DMS 273 treated with DMSO at 0.1 percent for 48 hours (cell line): ENCODE data around the gene ELN.
"Not testable (repeated sequence)": the region's sequence is repeated elsewhere in the genome, so short reads cannot be mapped to it uniquely, and the experiment has no call there.

Experiments
- DNase-seq: peaks from one replicate; lab custom pipeline; 2025; lab: John Stamatoyannopoulos, UW

Gene ELN

GRCh38 chr7:74044366-74045350 lies 16.7 kb downstream of the ELN start:
- DNase-seq: no peak

GRCh38 chr7:74046581-74046980 lies 18.6 kb downstream of the ELN start:
- DNase-seq: not testable (repeated sequence)

- no peak for DNase-seq
Measured at GRCh38 chr7:74047804-74048380, 19.9 kb downstream of the ELN start.

GRCh38 chr7:74048999-74049599 lies 21.1 kb downstream of the ELN start:
- DNase-seq: no peak

GRCh38 chr7:74049997-74050798 lies 22.2 kb downstream of the ELN start:
- no peak for DNase-seq

- no peak for DNase-seq
Measured at GRCh38 chr7:74051193-74051592, 23.2 kb downstream of the ELN start.

- DNase-seq: no peak
Measured at GRCh38 chr7:74051629-74052410, 23.8 kb downstream of the ELN start.

GRCh38 chr7:74052628-74053027 lies 24.7 kb downstream of the ELN start:
- DNase-seq: no peak

- no peak for DNase-seq
Measured at GRCh38 chr7:74053589-74054186, 25.7 kb downstream of the ELN start.

GRCh38 chr7:74056096-74056915 lies 28.3 kb downstream of the ELN start:
- DNase-seq: no peak

- no peak for DNase-seq
Measured at GRCh38 chr7:74057216-74057925, 29.4 kb downstream of the ELN start.

GRCh38 chr7:74057987-74058386 lies 30.0 kb downstream of the ELN start:
- no peak for DNase-seq

- DNase-seq: no peak
Measured at GRCh38 chr7:74058486-74058885, 30.5 kb downstream of the ELN start.

GRCh38 chr7:74059037-74059436 lies 31.1 kb downstream of the ELN start:
- DNase-seq: no peak

- no peak for DNase-seq
Measured at GRCh38 chr7:74059681-74060588, 32.0 kb downstream of the ELN start.

- DNase-seq: no peak
Measured at GRCh38 chr7:74061840-74062539, 34.0 kb downstream of the ELN start.

GRCh38 chr7:74063223-74063641 lies 35.3 kb downstream of the ELN start:
- no peak for DNase-seq

GRCh38 chr7:74063646-74064045 lies 35.7 kb downstream of the ELN start:
- DNase-seq: no peak
